Measurements from ENCODE around the gene NEURL1B.

DNA sequence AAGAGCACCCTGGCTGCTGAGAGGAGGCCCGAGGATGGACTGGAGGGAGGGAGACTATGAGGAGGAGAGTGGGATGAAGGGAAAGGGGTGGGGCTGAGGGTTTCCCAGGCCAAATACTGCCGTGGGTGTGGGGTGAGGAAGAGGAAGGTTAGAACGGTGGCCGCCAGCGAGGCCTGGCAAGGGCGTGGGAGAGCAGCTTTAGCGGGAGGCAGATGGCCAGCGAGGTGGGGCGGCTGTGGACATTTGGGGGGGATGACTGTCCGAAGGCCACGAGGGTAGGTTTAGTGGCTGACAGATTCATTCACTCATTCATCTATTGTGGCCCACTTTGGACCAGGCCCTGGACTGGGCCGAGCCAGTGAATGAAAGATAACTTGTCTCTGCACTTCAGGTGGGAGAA lies 47.8 kb upstream of the NEURL1B start:
- TF ChIP-seq CTCF (conservative IDR thresholded peaks at IDR 0.05; ENCODE audit: low read length): no peak
- no peak for TF ChIP-seq EZH2phosphoT487 (IDR thresholded peaks at IDR 0.05; ENCODE audit: borderline replicate concordance, low read depth, low read length)
